Breast epithelium (tissue), 3 donors: Measurements from ENCODE around the gene EARS2.

Experiments
- POLR2A ChIP-seq: fragments of 450-650 bp; IDR thresholded peaks from one replicate; pipeline ENCODE4 v1.6.1; 2016; ENCODE audit warnings: antibody characterized with exemption, mild to moderate bottlenecking, moderate library complexity
- POLR2AphosphoS5 ChIP-seq, 3 donors: sonication (generic); formaldehyde crosslinking; IDR thresholded peaks; one replicate each; pipeline ENCODE4 v1.6.1; 2017; ENCODE audit warnings: antibody characterized with exemption in 3 of 3
- TF ChIP-seq, protein P1 (sequence below), 3 donors: fragments of 450-650 bp; IDR thresholded peaks; one replicate each; pipeline ENCODE4 v1.5.1; 2016 to 2017; ENCODE audit warnings: antibody characterized with exemption in 3 of 3, mild to moderate bottlenecking in 3 of 3, moderate library complexity in 3 of 3

DNA sequence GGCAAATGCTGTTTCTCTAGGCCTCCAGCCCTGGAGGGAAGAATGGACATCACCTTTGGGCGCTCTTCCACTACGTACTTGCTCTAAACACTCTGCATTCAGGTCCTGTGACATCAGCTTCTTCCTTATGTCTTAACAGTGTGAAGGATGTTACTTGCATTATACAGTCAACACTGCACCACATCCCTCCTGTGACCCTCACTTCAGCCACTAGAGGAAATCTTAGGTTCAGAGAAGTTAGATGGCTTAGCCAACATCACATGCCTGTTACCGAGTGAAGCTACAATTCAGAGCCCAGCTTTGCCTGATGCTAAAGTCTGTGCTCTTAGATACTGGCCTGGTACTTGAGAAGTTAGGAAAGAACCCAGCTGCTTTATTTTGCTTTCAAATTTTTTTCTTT lies 18.7 kb upstream of the EARS2 start:
- TF ChIP-seq POLR2AphosphoS5 (IDR thresholded peaks at IDR 0.05) (no peak), POLR2A (no peak)
- TF ChIP-seq, protein P1, sequence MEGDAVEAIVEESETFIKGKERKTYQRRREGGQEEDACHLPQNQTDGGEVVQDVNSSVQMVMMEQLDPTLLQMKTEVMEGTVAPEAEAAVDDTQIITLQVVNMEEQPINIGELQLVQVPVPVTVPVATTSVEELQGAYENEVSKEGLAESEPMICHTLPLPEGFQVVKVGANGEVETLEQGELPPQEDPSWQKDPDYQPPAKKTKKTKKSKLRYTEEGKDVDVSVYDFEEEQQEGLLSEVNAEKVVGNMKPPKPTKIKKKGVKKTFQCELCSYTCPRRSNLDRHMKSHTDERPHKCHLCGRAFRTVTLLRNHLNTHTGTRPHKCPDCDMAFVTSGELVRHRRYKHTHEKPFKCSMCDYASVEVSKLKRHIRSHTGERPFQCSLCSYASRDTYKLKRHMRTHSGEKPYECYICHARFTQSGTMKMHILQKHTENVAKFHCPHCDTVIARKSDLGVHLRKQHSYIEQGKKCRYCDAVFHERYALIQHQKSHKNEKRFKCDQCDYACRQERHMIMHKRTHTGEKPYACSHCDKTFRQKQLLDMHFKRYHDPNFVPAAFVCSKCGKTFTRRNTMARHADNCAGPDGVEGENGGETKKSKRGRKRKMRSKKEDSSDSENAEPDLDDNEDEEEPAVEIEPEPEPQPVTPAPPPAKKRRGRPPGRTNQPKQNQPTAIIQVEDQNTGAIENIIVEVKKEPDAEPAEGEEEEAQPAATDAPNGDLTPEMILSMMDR (IDR thresholded peaks at IDR 0.05), result no peak
